Stimulated activated CD4-positive, alpha-beta T cell treated with anti-CD3 and anti-CD28 coated beads, Interleukin-12 subunit alpha, Interleukin-12 subunit beta, amount 100 ng/mL, for 4 hours (primary cell): ENCODE data around the gene KRTAP12-4.
"Not testable (repeated sequence)": the region's sequence is repeated elsewhere in the genome, so short reads cannot be mapped to it uniquely, and the experiment has no call there.

Experiments
- DNase-seq: peaks from one replicate; pipeline ENCODE4 v3.0.0-alpha.2; 2020

KRTAP12-4 gene

GRCh38 chr21:44686843-44687561 lies 32.5 kb upstream of the KRTAP12-4 start:
- DNase-seq = no peak

GRCh38 chr21:44686000-44686781 lies 31.7 kb upstream of the KRTAP12-4 start:
- no peak for DNase-seq

- DNase-seq = not testable (repeated sequence)
These were observed 30.6 kb upstream of the KRTAP12-4 start for GRCh38 chr21:44685050-44685449.

- no peak for DNase-seq
These were observed 30.0 kb upstream of the KRTAP12-4 start for GRCh38 chr21:44684483-44684882.

- no peak for DNase-seq
These were observed 29.6 kb upstream of the KRTAP12-4 start for GRCh38 chr21:44684077-44684476.

GRCh38 chr21:44682580-44683151 lies 28.2 kb upstream of the KRTAP12-4 start:
- DNase-seq = no peak

- DNase-seq = no peak
These were observed 27.6 kb upstream of the KRTAP12-4 start, which contains the start of gene KRTAP12-1 for GRCh38 chr21:44681861-44682579. Gene KRTAP12-1 (minus strand): TSS chr21:44682163. CDS start chr21:44682123, 40 bp downstream.

- no peak for DNase-seq
These were observed 26.7 kb upstream of the KRTAP12-4 start for GRCh38 chr21:44681152-44681551.

- DNase-seq = no peak
These were observed 23.4 kb upstream of the KRTAP12-4 start for GRCh38 chr21:44677881-44678280.

GRCh38 chr21:44671911-44672310 lies 17.5 kb upstream of the KRTAP12-4 start:
- no peak for DNase-seq

- no peak for DNase-seq
These were observed 16.4 kb upstream of the KRTAP12-4 start for GRCh38 chr21:44670642-44671432.

GRCh38 chr21:44667612-44668011 lies 13.2 kb upstream of the KRTAP12-4 start:
- no peak for DNase-seq

GRCh38 chr21:44666401-44667320 lies 12.2 kb upstream of the KRTAP12-4 start, which contains the start of gene KRTAP12-2:
Gene KRTAP12-2 (minus strand): TSS chr21:44666927. CDS start chr21:44666886, 41 bp downstream.
- no peak for DNase-seq

- no peak for DNase-seq
These were observed 10.2 kb upstream of the KRTAP12-4 start for GRCh38 chr21:44664691-44665090.

- not testable (repeated sequence) for DNase-seq
These were observed 7.1 kb upstream of the KRTAP12-4 start for GRCh38 chr21:44661567-44661966.

- DNase-seq = no peak
These were observed 4.6 kb upstream of the KRTAP12-4 start for GRCh38 chr21:44658913-44659595.

GRCh38 chr21:44658541-44658910 lies 4.1 kb upstream of the KRTAP12-4 start:
- DNase-seq = no peak

- DNase-seq = no peak
These were observed 3.4 kb upstream of the KRTAP12-4 start, which contains the start of gene KRTAP12-3 for GRCh38 chr21:44657635-44658540. Gene KRTAP12-3 (plus strand): TSS chr21:44657932. CDS start chr21:44657980, 48 bp downstream.

GRCh38 chr21:44656868-44657267 lies 2.4 kb upstream of the KRTAP12-4 start:
- no peak for DNase-seq
